ENCODE measurements around the gene INHBE. TPM values are rescaled to one million over a fixed set of nuclear protein-coding genes. Genes with fewer than 3 reads are reported as not detected.
A peak's percentile ranks its signal among the peaks of the same experiment; 100 is the strongest.
"Not testable (repeated sequence)": the region's sequence is repeated elsewhere in the genome, so short reads cannot be mapped to it uniquely, and the experiment has no call there.

INHBE gene
- total RNA-seq, 1 donor from 2014 or later, result 0.27 TPM

DNA sequence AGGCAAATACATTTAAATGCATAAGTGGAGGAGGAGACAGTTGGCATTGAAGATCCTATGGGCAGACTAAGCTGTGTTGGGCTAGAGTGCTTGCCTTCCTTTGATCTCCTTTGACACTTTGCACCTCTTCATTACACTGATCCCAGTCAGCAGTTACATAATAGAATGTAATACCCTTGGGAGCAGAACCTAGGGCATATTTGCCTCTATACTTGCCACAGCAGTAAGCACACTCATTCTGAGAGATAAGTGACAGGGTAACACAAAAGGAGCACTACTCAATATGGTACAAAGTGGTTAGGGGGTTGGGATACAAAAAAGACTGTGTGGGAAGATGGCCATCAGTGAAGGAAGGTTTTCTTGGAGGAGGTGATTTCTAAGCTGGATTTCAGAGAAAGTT lies 41.7 kb downstream of the INHBE start:
- H3K4me3 Mint-ChIP-seq, result no peak overlapping the region
- H3K4me1 Mint-ChIP-seq (ENCODE audit: unreplicated experiment), result no peaks in the 10 kb centered on the region

DNA sequence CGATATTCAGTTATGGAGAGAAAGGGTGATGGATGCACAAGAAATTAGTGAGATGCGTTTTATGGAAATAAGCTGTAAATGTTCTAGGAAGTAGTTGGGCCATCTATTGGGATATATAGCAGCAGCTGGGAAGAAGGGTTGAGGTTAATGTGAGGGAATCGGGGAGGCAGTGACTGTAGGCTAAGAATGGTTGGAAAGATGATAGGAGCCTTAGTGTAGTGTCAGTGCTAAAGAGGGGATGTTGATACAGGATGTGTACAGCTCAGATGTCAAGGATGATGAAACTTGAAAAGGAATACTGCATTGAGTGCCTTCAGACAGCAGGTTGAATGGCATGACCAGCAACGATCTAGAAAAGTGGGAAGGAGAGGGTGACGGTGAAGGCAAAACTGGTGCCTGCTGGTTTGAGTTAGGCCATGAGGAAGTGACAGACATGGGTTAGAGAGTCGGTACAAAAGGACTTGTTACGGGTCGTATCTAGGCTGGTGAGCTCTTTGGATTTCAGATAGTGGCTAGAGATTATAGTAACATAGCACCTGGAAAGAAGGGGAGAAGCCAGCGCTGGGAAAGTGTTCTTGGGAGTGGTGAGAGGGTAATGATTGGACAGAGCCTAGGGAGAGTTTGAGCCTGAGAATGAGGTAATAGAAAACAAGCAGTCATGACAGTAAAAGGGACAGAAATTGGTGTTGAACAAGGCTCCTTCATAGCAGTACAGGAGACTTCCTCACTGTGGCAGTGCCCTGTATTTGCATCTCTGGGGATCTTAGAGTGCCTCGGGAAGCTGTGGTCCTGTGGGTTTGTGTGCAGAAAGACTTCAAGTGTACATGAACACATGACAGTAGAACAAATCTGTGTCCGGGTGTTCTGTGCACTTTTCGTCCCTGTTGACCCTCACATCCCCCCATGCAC lies 42.4 kb downstream of the INHBE start:
- H3K27me3 Mint-ChIP-seq, result no peaks in the 10 kb centered on the region
- H3K27ac Mint-ChIP-seq, result peak overlapping the region; percentile 7
- H3K36me3 Mint-ChIP-seq, result peaks cover 43% of the 10 kb centered on the region
- H3K4me3 Mint-ChIP-seq, result no peak overlapping the region
- TF ChIP-seq, protein P1, sequence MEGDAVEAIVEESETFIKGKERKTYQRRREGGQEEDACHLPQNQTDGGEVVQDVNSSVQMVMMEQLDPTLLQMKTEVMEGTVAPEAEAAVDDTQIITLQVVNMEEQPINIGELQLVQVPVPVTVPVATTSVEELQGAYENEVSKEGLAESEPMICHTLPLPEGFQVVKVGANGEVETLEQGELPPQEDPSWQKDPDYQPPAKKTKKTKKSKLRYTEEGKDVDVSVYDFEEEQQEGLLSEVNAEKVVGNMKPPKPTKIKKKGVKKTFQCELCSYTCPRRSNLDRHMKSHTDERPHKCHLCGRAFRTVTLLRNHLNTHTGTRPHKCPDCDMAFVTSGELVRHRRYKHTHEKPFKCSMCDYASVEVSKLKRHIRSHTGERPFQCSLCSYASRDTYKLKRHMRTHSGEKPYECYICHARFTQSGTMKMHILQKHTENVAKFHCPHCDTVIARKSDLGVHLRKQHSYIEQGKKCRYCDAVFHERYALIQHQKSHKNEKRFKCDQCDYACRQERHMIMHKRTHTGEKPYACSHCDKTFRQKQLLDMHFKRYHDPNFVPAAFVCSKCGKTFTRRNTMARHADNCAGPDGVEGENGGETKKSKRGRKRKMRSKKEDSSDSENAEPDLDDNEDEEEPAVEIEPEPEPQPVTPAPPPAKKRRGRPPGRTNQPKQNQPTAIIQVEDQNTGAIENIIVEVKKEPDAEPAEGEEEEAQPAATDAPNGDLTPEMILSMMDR (conservative IDR thresholded peaks at IDR 0.05), result no peak
- H3K9me3 Mint-ChIP-seq, result no peaks in the 10 kb centered on the region
- DNase-seq (ENCODE audit: extremely low spot score, unreplicated experiment), result no peak
- H3K4me1 Mint-ChIP-seq (ENCODE audit: unreplicated experiment), result no peaks in the 10 kb centered on the region

More for the DNA sequence above, 41.7 kb downstream of the INHBE start:
- TF ChIP-seq, protein P1 (conservative IDR thresholded peaks at IDR 0.05), result no peak
- Mint-ChIP-seq H3K27me3 (no peaks in the 10 kb centered on the region), H3K9me3 (no peaks in the 10 kb centered on the region), H3K36me3 (peaks cover 39% of the 10 kb centered on the region), H3K27ac (no peak overlapping the region)
- DNase-seq (ENCODE audit: extremely low spot score, unreplicated experiment), result no peak

DNA sequence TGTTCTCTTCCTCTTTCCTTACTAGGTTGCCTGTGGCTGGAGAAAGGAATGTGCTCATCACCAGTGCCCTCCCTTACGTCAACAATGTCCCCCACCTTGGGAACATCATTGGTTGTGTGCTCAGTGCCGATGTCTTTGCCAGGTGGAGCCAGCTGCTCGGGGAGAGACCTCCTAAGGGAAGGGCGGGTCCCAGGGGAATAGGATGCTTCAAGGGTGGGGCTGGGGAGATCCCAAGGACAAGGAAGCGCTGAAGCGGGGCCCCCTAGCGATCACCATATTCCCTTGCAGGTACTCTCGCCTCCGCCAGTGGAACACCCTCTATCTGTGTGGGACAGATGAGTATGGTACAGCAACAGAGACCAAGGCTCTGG lies 43.0 kb downstream of the INHBE start:
- H3K9me3 Mint-ChIP-seq, result no peaks in the 10 kb centered on the region
- no peaks in the 10 kb centered on the region for H3K27me3 Mint-ChIP-seq
- no peak overlapping the region for H3K4me3 Mint-ChIP-seq
- H3K4me1 Mint-ChIP-seq (ENCODE audit: unreplicated experiment), result no peaks in the 10 kb centered on the region
- H3K36me3 Mint-ChIP-seq, result peaks cover 37% of the 10 kb centered on the region
- H3K27ac Mint-ChIP-seq, result no peak overlapping the region
- DNase-seq (ENCODE audit: extremely low spot score, unreplicated experiment), result no peak
- TF ChIP-seq, protein P1 (conservative IDR thresholded peaks at IDR 0.05), result no peak

DNA sequence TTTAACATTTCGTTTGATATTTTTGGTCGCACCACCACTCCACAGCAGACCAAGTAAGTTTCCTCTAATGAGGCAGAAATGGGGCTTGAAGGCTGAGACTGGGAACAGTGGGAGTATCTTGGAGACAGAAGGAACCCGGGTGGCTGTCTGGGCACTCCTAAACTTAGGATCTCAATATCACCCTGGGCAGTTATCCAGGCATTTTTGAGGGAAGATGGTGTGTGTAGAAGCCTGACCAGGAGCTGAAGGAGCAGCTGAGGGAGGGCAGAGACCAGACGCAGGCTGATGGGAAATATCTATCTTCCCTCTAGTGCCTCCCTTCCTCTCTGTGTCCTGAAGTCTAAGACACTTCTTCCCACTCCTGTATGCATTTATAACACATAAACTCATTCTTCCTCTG lies 43.5 kb downstream of the INHBE start:
- Mint-ChIP-seq H3K4me1 (ENCODE audit: unreplicated experiment) (no peaks in the 10 kb centered on the region), H3K36me3 (peaks cover 37% of the 10 kb centered on the region), H3K4me3 (no peak overlapping the region), H3K27ac (no peak overlapping the region), H3K9me3 (no peaks in the 10 kb centered on the region), H3K27me3 (no peaks in the 10 kb centered on the region)
- DNase-seq (ENCODE audit: extremely low spot score, unreplicated experiment), result no peak
- TF ChIP-seq, protein P1 (conservative IDR thresholded peaks at IDR 0.05), result no peak

DNA sequence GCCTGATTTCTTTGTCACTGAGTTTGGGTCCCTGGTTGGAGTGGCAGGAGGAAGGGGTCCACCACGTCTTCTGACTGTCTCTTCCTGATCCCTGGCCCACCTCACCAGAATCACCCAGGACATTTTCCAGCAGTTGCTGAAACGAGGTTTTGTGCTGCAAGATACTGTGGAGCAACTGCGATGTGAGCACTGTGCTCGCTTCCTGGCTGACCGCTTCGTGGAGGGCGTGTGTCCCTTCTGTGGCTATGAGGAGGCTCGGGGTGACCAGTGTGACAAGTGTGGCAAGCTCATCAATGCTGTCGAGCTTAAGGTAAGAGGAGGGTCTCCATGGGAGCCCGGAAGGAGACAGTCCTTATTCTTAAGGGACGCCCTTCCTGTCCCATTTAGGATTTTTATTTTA lies 45.1 kb downstream of the INHBE start:
- H3K36me3 Mint-ChIP-seq, result peaks cover 44% of the 10 kb centered on the region

DNA sequence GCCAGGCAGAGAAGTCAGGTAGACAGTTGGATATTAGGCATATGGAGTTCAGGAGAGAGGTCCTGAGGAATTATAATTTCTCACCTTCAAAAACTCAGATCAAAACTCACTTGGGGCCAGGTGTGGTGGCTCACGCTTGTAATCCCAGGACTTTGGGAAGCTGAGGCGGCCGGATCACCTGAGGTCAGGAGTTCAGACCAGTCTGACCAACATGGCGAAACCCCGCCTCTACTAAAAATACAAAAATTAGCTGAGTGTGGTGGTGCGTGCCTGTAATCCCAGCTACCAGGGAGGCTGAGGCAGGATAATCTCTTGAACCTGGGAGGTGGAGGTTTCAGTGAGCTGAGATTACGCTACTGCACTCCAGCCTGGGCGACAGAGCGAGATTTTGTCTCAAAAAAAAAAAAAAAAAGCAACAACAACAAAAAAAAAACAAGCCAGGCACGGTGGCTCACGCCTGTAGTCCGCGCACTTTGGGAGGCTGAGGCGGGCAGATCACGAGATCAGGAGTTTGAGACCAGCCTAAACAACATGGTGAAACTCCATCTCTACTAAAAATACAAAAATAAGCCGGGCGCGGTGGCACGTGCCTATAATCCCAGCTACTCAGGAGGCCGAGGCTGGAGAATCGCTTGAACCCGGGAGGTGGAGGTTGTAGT lies 47.3 kb downstream of the INHBE start:
- DNase-seq (ENCODE audit: extremely low spot score, unreplicated experiment); H3K27me3 Mint-ChIP-seq; H3K4me3 Mint-ChIP-seq; H3K27ac Mint-ChIP-seq; H3K4me1 Mint-ChIP-seq (ENCODE audit: unreplicated experiment); H3K9me3 Mint-ChIP-seq: not testable (repeated sequence)
- H3K36me3 Mint-ChIP-seq, result peaks cover 36% of the 10 kb centered on the region

More for the DNA sequence above, 45.1 kb downstream of the INHBE start:
- Mint-ChIP-seq H3K9me3 (no peaks in the 10 kb centered on the region), H3K27ac (no peak overlapping the region), H3K27me3 (no peaks in the 10 kb centered on the region), H3K4me3 (no peak overlapping the region), H3K4me1 (ENCODE audit: unreplicated experiment) (no peaks in the 10 kb centered on the region)
- DNase-seq (ENCODE audit: extremely low spot score, unreplicated experiment), result no peak
- TF ChIP-seq, protein P1 (conservative IDR thresholded peaks at IDR 0.05), result no peak

DNA sequence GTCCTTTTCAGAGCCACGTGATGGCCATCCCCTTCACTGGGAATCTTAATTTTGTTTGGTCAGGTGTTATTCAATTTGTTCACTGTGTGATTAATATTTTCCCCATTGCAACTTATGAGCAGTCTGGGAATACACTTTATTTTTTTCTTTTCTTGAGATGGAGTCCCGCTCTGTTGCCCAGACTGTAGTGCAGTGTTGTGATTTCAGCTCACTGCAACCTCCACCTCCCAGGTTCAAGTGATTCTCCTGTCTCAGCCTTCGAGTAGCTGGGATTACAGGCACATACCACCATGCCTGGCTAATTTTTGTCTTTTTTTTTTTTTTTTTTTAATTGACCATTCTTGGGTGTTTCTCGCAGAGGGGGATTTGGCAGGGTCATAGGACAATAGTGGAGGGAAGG lies 51.4 kb downstream of the INHBE start:
- H3K4me3 Mint-ChIP-seq; H3K4me1 Mint-ChIP-seq (ENCODE audit: unreplicated experiment); DNase-seq (ENCODE audit: extremely low spot score, unreplicated experiment); H3K27ac Mint-ChIP-seq; H3K27me3 Mint-ChIP-seq; H3K9me3 Mint-ChIP-seq: not testable (repeated sequence)
- peaks cover 22% of the 10 kb centered on the region for H3K36me3 Mint-ChIP-seq

All from type B pancreatic cell (in vitro differentiated cells).